Smooth muscle cell (in vitro differentiated cells): ENCODE results near the gene PLEKHA1. TPM values are rescaled to one million over a fixed set of nuclear protein-coding genes. Genes with fewer than 3 reads are reported as not detected.

Source experiments
- DNase-seq: peaks from one replicate; lab custom pipeline; 2025; ENCODE audit not compliant: unreplicated experiment; lab: John Stamatoyannopoulos, UW
- H2AFZ ChIP-seq: fragments of 200-600 bp; sonication (generic); 2 replicates; pipeline ENCODE4 v1.6.0; 2016; ENCODE audit warnings: antibody characterized with exemption, low read depth, mild to moderate bottlenecking
- H3F3A ChIP-seq: fragments of 200-600 bp; sonication (generic); 2 replicates; pipeline ENCODE4 v1.6.0; 2017; ENCODE audit warnings: antibody characterized with exemption, low read depth
- H3K27ac ChIP-seq: fragments of 200-600 bp; sonication (generic); 2 replicates; pipeline ENCODE4 v1.5.1; 2016; ENCODE audit warnings: low read depth, mild to moderate bottlenecking
- H3K27me3 ChIP-seq: fragments of 200-600 bp; sonication (generic); 2 replicates; pipeline ENCODE4 v1.6.1; 2016; ENCODE audit warnings: low read depth, mild to moderate bottlenecking
- H3K36me3 ChIP-seq: fragments of 200-600 bp; sonication (generic); 2 replicates; pipeline ENCODE4 v1.5.1; 2016; ENCODE audit warnings: low read depth
- H3K4me1 ChIP-seq: fragments of 200-600 bp; sonication (generic); 2 replicates; pipeline ENCODE4 v1.5.1; 2016; ENCODE audit warnings: low read depth
- H3K4me2 ChIP-seq: fragments of 200-600 bp; sonication (generic); 2 replicates; pipeline ENCODE4 v1.6.0; 2016; ENCODE audit warnings: mild to moderate bottlenecking
- H3K4me3 ChIP-seq: fragments of 200-600 bp; sonication (generic); 2 replicates; pipeline ENCODE4 v1.5.1; 2016; ENCODE audit warnings: mild to moderate bottlenecking
- H3K79me2 ChIP-seq: fragments of 200-600 bp; sonication (generic); 2 replicates; pipeline ENCODE4 v1.6.0; 2016; ENCODE audit warnings: low read depth, mild to moderate bottlenecking
- H3K9ac ChIP-seq: fragments of 200-600 bp; sonication (generic); 2 replicates; pipeline ENCODE4 v1.6.0; 2016; ENCODE audit warnings: low read depth
- H3K9me3 ChIP-seq: fragments of 200-600 bp; sonication (generic); replicated peaks from 2 replicates; pipeline ENCODE4 v1.5.1; 2016; ENCODE audit warnings: low read depth
- H4K20me1 ChIP-seq: fragments of 200-600 bp; sonication (generic); 2 replicates; pipeline ENCODE4 v1.6.0; 2016; ENCODE audit warnings: low read depth
- WGBS: methylation state at CpG from one replicate; pipeline ENCODE4 v1.1.7; 2016; ENCODE audit warnings: low lambda C conversion rate; 5-methylcytosine and 5-hydroxymethylcytosine counted together
- polyA plus RNA-seq: library from polyadenylated mRNA; unstranded; fragments of >200 nt; fragmentation: Nextera tagmentation; extraction: Ambion mirVana; gene quantifications from 2 replicates; pipeline ENCODE4 v1.2.1, GENCODE V29; 2016
- total RNA-seq: library from RNA; depleted of rRNA; stranded (reverse); fragments of >200 nt; gene quantifications from 2 replicates; pipeline ENCODE4 v1.2.3, GENCODE V29; 2014
- TF ChIP-seq, protein P1 (sequence below): fragments of 200-600 bp; sonication (generic); IDR thresholded peaks from 2 replicates; pipeline ENCODE4 v1.5.1; 2017; ENCODE audit warnings: borderline replicate concordance, mild to moderate bottlenecking, antibody characterized with exemption; ENCODE audit not compliant: insufficient read depth, poor library complexity, severe bottlenecking

Gene PLEKHA1
- total and polyA plus RNA-seq, 2 experiments from 2014 or later, result 22.7 to 24.6 TPM

DNA sequence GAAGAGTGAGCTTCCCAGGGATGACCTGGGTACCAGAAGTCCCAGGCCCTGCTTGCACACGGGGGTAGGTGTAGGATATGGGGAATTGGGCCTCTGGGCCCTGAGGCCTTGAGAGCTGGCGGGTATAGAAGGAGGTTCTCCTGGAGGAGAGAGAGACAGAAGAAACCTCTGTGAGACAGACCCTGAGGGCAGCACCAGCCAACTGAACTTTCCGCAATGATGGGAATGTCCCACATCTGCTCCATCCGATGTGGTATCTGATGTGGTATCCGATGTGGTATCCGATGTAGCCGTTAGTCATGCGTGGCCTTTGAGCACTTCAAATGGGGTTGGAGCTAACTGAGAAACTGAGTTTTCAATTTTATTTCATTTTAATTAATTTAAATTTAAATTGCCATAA, 30.6 kb upstream of the PLEKHA1 start:
- no peak for DNase-seq
- Histone ChIP-seq H3K4me3 (no peak overlapping the region), H3K79me2 (no peaks in the 10 kb centered on the region), H3K9me3 (no peaks in the 10 kb centered on the region), H3K9ac (no peak overlapping the region), H3F3A (no peaks in the 10 kb centered on the region), H4K20me1 (no peaks in the 10 kb centered on the region), H2AFZ (no peak overlapping the region), H3K27me3 (no peaks in the 10 kb centered on the region), H3K36me3 (no peaks in the 10 kb centered on the region), H3K4me2 (no peak overlapping the region), H3K27ac (no peak overlapping the region), H3K4me1 (peaks cover 8% of the 10 kb centered on the region)
- TF ChIP-seq, protein P1, sequence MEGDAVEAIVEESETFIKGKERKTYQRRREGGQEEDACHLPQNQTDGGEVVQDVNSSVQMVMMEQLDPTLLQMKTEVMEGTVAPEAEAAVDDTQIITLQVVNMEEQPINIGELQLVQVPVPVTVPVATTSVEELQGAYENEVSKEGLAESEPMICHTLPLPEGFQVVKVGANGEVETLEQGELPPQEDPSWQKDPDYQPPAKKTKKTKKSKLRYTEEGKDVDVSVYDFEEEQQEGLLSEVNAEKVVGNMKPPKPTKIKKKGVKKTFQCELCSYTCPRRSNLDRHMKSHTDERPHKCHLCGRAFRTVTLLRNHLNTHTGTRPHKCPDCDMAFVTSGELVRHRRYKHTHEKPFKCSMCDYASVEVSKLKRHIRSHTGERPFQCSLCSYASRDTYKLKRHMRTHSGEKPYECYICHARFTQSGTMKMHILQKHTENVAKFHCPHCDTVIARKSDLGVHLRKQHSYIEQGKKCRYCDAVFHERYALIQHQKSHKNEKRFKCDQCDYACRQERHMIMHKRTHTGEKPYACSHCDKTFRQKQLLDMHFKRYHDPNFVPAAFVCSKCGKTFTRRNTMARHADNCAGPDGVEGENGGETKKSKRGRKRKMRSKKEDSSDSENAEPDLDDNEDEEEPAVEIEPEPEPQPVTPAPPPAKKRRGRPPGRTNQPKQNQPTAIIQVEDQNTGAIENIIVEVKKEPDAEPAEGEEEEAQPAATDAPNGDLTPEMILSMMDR, result no peak
- 96% methylated on average over 8 of the region's 8 CpGs for WGBS

DNA sequence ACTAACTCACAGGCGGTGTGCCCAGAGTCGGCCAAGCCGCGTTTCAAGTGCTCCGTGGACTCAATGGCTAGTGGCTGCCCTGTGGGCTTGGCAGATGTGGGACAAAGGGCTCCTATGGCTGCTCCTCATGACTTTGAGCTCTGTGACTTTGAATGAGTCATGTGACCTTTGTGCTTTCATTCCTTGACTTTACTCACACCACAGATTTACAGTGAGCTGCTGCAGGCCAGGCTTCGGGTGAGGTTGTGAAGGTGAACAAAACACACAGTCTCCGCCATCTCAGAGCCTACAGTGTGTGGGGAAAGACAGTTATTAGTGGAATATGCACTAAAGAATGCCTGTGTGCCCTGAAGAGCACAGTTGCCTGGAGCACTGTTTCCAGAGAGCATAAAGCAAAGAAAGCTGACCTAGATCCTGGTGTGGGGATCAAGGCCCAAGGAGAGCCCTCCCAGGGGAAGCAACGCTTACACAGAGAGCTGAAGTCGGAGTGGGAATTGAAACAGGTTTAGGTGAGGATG, 29.7 kb upstream of the PLEKHA1 start:
- H3F3A ChIP-seq, result no peaks in the 10 kb centered on the region

DNA sequence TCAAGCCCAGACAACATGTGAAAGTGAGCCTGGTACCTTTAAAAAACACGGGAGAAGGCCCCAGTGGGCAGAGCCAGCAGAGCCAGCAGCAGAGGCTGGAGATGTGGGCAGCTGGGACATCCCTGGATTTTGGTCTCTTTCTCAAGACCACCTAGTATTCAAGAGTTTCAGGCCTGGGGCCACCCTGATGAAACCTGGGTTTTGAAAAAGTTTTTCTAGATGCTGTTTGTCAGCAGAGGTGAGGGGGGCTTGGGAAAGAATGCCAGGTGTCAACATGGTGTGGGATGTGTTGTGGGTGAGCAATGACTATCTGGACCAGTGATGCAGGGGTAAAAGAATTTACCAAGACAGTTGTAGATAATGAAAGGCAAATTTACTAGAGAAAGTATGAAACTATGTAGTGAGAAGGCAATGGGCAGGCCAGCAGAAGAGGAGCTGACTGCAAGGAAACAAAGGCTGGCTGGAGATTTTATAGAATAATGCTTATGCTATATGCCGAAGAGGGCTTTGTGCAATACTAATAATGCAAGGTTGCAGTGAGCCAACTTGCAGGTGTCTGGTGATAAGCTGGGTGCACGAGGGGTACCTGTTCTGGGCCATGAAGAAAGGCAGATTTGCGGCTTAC, 28.1 kb upstream of the PLEKHA1 start:
- DNase-seq, result no peak
- no peaks in the 10 kb centered on the region for H3K79me2 ChIP-seq
- H3F3A ChIP-seq, result no peaks in the 10 kb centered on the region
- TF ChIP-seq, protein P1, result no peak
- H3K9ac ChIP-seq, result no peak overlapping the region
- no peaks in the 10 kb centered on the region for H4K20me1 ChIP-seq
- H3K27me3 ChIP-seq, result no peaks in the 10 kb centered on the region
- no peak overlapping the region for H3K4me2 ChIP-seq
- H2AFZ ChIP-seq, result no peak overlapping the region
- 91% methylated on average over 4 of the region's 4 CpGs for WGBS
- H3K27ac ChIP-seq, result no peak overlapping the region
- no peaks in the 10 kb centered on the region for H3K9me3 ChIP-seq
- no peaks in the 10 kb centered on the region for H3K36me3 ChIP-seq
- no peak overlapping the region for H3K4me3 ChIP-seq
- peaks cover 8% of the 10 kb centered on the region for H3K4me1 ChIP-seq

More for the DNA sequence above, 29.7 kb upstream of the PLEKHA1 start:
- Histone ChIP-seq H4K20me1 (no peaks in the 10 kb centered on the region), H3K36me3 (no peaks in the 10 kb centered on the region), H3K4me3 (no peak overlapping the region), H3K9ac (no peak overlapping the region), H3K79me2 (no peaks in the 10 kb centered on the region), H3K27me3 (no peaks in the 10 kb centered on the region), H3K9me3 (no peaks in the 10 kb centered on the region), H3K4me1 (peaks cover 8% of the 10 kb centered on the region), H3K27ac (no peak overlapping the region), H2AFZ (no peak overlapping the region), H3K4me2 (no peak overlapping the region)
- 77% methylated on average over 9 of the region's 9 CpGs for WGBS
- DNase-seq, result no peak
- TF ChIP-seq, protein P1, result no peak
